Measurements from ENCODE around the gene CD59.

The CD59 gene

GRCh38 chr11:33654594-33654993 lies 81.6 kb downstream of the CD59 start:
- Histone ChIP-seq H3K4me1 (ENCODE audit: insufficient read depth, low read length, poor library complexity, severe bottlenecking) (no peaks in the 10 kb centered on the region), H3K79me2 (ENCODE audit: insufficient read depth, low read length) (no peaks in the 10 kb centered on the region), H3K9me2 (replicated peaks; ENCODE audit: low read depth, low read length) (no peaks in the 10 kb centered on the region), H2AFZ (ENCODE audit: low read length) (no peak overlapping the region), H3K9me3 (ENCODE audit: insufficient read depth, low read depth, low read length) (no peaks in the 10 kb centered on the region), H4K20me1 (ENCODE audit: insufficient read depth, low read length, poor library complexity, severe bottlenecking) (no peaks in the 10 kb centered on the region), H3K9ac (ENCODE audit: low read depth, low read length, poor library complexity, severe bottlenecking) (no peak overlapping the region), H3K27me3 (ENCODE audit: insufficient read depth, low read length, poor library complexity, severe bottlenecking) (no peaks in the 10 kb centered on the region), H3F3A (ENCODE audit: low read depth) (no peaks in the 10 kb centered on the region), H3K36me3 (ENCODE audit: insufficient read depth, low read length) (no peaks in the 10 kb centered on the region), H3K4me3 (ENCODE audit: low read length, poor library complexity, severe bottlenecking) (no peak overlapping the region), H3K4me2 (ENCODE audit: low read depth, low read length, poor library complexity, severe bottlenecking) (no peak overlapping the region)
- TF ChIP-seq EZH2phosphoT487 (IDR thresholded peaks at IDR 0.05; ENCODE audit: borderline replicate concordance) (no peak), CTCF (conservative IDR thresholded peaks at IDR 0.05; ENCODE audit: low read length) (no peak)

All from Loucy (cell line).